Measurements from ENCODE around the gene SUGCT. TPM values are rescaled to one million over a fixed set of nuclear protein-coding genes. Genes with fewer than 3 reads are reported as not detected.

The SUGCT gene
- total RNA-seq, 2 experiments from 2014 or later: 0.44 to 0.57 TPM

- no peak for DNase-seq
- POLR2A ChIA-PET: no interaction called here
- Mint-ChIP-seq H3K4me3 (no peak overlapping the region), H3K9me3 (no peaks in the 10 kb centered on the region), H3K27me3 (peaks cover 5% of the 10 kb centered on the region), H3K4me1 (peaks cover 4% of the 10 kb centered on the region), H3K36me3 (peaks cover under 1% of the 10 kb centered on the region), H3K27ac (no peak overlapping the region)
- ATAC-seq (ENCODE audit: low read depth): no peak
Measured at GRCh38 chr7:40276061-40276460, 141.3 kb downstream of the SUGCT start.

DNA sequence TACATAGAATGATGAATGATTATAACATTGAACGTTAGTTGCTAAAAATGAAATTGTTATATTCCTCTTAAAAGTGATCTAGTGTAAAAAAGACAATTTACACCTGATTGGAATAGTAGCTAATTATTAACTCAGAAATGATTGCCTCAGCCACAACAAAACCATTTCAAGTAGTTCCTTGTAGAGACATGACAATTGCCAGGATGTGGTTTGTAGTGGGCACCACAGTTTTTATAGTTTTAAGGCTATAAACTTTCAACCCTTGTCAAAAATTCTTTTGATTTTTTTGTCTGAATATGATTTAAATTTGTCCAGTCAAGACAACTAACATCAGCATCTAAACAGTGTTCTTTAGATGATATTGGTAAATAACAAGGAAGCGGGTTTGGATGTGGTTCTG lies 145.2 kb downstream of the SUGCT start:
- Mint-ChIP-seq H3K36me3 (peaks cover 2% of the 10 kb centered on the region), H3K27ac (no peak overlapping the region), H3K9me3 (no peaks in the 10 kb centered on the region), H3K4me1 (peaks cover 5% of the 10 kb centered on the region), H3K4me3 (no peak overlapping the region), H3K27me3 (no peaks in the 10 kb centered on the region)
- no peak for ATAC-seq (ENCODE audit: low read depth)
- POLR2A ChIA-PET: no interaction called here
- DNase-seq: no peak

DNA sequence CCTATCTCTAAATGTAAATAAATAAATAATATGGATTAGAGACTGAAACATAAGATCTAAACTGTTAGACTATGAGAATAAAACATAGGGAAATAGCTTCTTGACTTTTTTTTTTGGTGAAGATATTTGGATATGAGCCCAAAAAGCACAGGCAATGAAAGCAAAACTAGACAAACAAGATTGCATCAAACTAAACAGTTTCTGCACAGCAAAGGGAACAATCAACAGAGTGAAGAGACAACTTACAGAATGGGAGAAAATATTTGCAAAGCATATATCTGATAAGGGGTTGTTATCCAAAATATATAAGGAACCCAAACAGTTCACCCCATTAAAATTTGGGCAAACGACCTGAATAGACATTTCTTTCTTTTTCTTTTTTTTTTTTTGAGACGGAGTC lies 148.1 kb downstream of the SUGCT start:
- POLR2A ChIA-PET: no interaction called here
- Mint-ChIP-seq H3K27ac (no peak overlapping the region), H3K27me3 (no peaks in the 10 kb centered on the region), H3K36me3 (peaks cover 4% of the 10 kb centered on the region), H3K4me3 (no peak overlapping the region), H3K4me1 (peaks cover 5% of the 10 kb centered on the region), H3K9me3 (no peaks in the 10 kb centered on the region)
- DNase-seq: no peak
- no peak for ATAC-seq (ENCODE audit: low read depth)

GRCh38 chr7:40283391-40283790 lies 148.6 kb downstream of the SUGCT start:
- H3K27me3 Mint-ChIP-seq: no peaks in the 10 kb centered on the region
- no peak for DNase-seq
- H3K9me3 Mint-ChIP-seq: no peaks in the 10 kb centered on the region
- peaks cover 5% of the 10 kb centered on the region for H3K4me1 Mint-ChIP-seq
- POLR2A ChIA-PET: no interaction called here
- H3K27ac Mint-ChIP-seq: no peak overlapping the region
- H3K36me3 Mint-ChIP-seq: peaks cover 4% of the 10 kb centered on the region
- no peak overlapping the region for H3K4me3 Mint-ChIP-seq
- ATAC-seq (ENCODE audit: low read depth): no peak

DNA sequence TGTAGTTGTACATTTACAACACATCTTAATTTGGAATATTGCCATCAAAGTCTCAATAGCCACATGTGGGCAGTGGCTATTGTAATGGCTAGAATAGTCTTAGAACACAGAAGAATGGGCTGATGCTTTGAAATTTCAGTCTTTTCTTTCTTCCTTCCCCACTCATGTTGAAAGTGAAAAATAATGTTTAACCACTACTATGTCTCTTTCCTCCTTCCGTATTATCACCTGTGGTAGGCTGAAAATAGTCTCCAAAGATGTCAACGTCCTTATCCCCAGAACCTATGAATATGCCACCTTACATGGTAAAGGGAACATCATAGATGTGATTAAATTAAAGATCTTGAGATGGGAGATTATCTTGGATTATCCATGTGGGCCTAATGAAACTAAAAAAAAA lies 154.0 kb downstream of the SUGCT start:
- no peak for DNase-seq
- Mint-ChIP-seq H3K27ac (no peak overlapping the region), H3K4me1 (peaks cover 12% of the 10 kb centered on the region), H3K36me3 (peaks cover 2% of the 10 kb centered on the region), H3K9me3 (peaks cover 3% of the 10 kb centered on the region), H3K27me3 (no peaks in the 10 kb centered on the region), H3K4me3 (no peak overlapping the region)
- POLR2A ChIA-PET: no interaction called here
- no peak for ATAC-seq (ENCODE audit: low read depth)

DNA sequence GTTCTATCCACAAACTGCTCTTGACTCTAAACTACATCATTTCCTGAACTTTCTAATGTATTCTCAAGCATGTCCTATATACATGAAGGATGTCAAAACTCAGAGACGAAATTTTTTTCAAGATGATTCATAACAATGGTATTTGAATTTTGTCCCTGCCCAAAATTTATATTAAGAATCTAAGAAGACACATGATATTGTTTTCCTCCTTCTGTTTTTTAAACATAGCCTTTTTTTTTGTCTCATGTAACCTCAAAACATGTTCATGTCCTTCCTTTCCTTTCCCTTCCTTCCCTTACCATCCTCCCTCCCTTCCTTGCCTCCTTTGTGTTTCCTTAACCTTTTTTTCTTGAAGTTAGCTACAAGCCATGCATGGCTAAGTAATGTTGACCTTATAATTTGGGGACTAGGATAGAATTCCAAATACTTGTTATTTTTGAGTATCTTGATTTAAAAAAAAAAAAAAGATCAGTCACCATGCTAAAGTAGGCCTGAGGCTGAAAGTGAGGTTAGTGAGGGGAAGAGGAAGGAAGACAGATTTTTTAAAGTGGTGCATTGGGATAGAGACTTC lies 163.0 kb downstream of the SUGCT start:
- H3K27ac Mint-ChIP-seq: no peak overlapping the region
- POLR2A ChIA-PET: no interaction called here
- DNase-seq: no peak
- H3K27me3 Mint-ChIP-seq: no peaks in the 10 kb centered on the region
- peaks cover 13% of the 10 kb centered on the region for H3K4me1 Mint-ChIP-seq
- H3K4me3 Mint-ChIP-seq: no peak overlapping the region
- ATAC-seq (ENCODE audit: low read depth): no peak
- no peaks in the 10 kb centered on the region for H3K36me3 Mint-ChIP-seq
- H3K9me3 Mint-ChIP-seq: no peaks in the 10 kb centered on the region

DNA sequence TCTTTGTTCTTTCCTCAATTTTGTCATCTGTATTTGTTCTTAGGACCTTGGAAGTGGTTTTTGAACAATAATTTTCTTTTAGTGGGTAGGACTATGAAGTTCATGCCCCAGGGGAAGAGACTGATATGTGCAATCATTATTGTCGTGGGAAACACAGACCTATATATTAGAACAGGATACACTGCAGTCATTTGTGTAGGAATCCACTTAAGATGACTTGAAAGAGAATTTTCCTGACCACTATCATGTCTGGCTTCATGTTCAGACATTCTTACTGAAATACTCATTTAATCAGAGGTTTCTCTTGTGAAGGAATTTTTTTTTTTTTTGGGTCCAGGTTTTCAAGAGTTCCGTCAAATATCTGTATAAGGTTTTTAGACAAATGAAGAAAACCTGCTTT lies 163.6 kb downstream of the SUGCT start:
- ATAC-seq (ENCODE audit: low read depth): no peak
- H3K36me3 Mint-ChIP-seq: no peaks in the 10 kb centered on the region
- H3K27ac Mint-ChIP-seq: no peak overlapping the region

GRCh38 chr7:40299097-40299496 lies 164.3 kb downstream of the SUGCT start:
- peak; percentile 39 for ATAC-seq (ENCODE audit: low read depth)
- H3K4me1 Mint-ChIP-seq: peaks cover 12% of the 10 kb centered on the region
- H3K36me3 Mint-ChIP-seq: no peaks in the 10 kb centered on the region
- no peaks in the 10 kb centered on the region for H3K27me3 Mint-ChIP-seq
- POLR2A ChIA-PET: no interaction called here
- H3K4me3 Mint-ChIP-seq: no peak overlapping the region
- no peak overlapping the region for H3K27ac Mint-ChIP-seq
- no peaks in the 10 kb centered on the region for H3K9me3 Mint-ChIP-seq
- no peak for DNase-seq

More for the DNA sequence above, 163.6 kb downstream of the SUGCT start:
- POLR2A ChIA-PET: no interaction called here
- Mint-ChIP-seq H3K4me3 (no peak overlapping the region), H3K27me3 (no peaks in the 10 kb centered on the region), H3K9me3 (no peaks in the 10 kb centered on the region), H3K4me1 (peaks cover 12% of the 10 kb centered on the region)
- DNase-seq: no peak

DNA sequence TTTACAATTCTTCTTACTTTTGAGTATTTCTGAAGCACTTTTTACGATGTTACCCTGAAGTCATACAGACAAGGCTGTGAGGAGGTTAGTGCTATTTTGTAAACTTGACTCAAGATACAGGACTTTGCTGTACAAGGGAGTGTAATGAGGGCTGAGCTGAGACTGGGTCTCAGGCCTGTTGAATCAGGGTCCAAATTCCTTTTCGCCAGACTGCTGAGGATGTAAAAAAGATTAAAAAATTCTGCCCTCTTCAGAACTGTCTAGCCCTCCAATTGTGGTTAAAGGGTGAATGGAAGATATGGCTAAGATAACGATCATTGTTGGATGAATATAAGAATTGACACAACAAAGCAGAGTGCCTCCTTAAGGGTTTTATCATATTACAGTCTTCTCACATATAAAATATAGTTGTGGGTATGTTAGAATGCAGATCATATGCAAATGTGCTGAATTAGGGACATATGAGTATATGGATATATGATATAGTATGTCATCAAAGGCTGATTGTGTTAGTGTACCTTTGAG lies 165.4 kb downstream of the SUGCT start:
- H3K4me1 Mint-ChIP-seq: peaks cover 12% of the 10 kb centered on the region
- H3K9me3 Mint-ChIP-seq: no peaks in the 10 kb centered on the region
- POLR2A ChIA-PET: no interaction called here
- ATAC-seq (ENCODE audit: low read depth): no peak
- no peaks in the 10 kb centered on the region for H3K27me3 Mint-ChIP-seq
- DNase-seq: no peak
- H3K27ac Mint-ChIP-seq: no peak overlapping the region
- no peak overlapping the region for H3K4me3 Mint-ChIP-seq
- H3K36me3 Mint-ChIP-seq: no peaks in the 10 kb centered on the region

DNA sequence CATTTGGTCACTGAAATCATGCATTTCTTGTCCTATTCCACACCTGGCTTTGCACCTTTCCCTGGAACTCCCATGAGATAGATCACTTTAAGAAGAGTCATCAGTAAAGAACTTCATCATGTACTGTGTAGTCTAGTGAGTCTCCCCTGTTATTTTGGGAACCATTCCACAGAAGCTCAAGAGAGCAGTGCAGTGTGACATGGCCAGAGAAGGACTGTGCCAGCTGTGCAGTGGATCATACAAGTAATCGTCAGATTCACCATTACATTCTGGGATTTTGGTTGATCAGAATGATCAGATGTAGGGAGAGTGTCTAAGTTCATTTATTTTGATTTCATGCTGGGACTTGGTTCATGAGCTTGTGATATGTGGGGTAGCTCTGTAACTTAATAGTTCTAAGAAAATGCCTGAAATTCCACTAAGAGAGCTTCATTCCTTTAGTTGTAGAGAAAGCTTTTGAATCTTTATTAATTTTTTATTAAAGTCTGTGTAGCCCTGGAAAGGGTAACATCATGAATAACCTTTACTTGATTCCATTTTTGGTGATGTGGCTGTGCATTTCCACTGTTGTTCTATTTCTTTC lies 166.8 kb downstream of the SUGCT start:
- H3K4me1 Mint-ChIP-seq: peaks cover 12% of the 10 kb centered on the region
- H3K36me3 Mint-ChIP-seq: no peaks in the 10 kb centered on the region
- ATAC-seq (ENCODE audit: low read depth) (no peak), DNase-seq (no peak)
- H3K27me3 Mint-ChIP-seq: no peaks in the 10 kb centered on the region
- no peaks in the 10 kb centered on the region for H3K9me3 Mint-ChIP-seq
- no peak overlapping the region for H3K27ac Mint-ChIP-seq
- no peak overlapping the region for H3K4me3 Mint-ChIP-seq
- POLR2A ChIA-PET: no interaction called here

- no peak for ATAC-seq (ENCODE audit: low read depth)
- no peak for DNase-seq
- H3K27ac Mint-ChIP-seq: no peak overlapping the region
- no peaks in the 10 kb centered on the region for H3K27me3 Mint-ChIP-seq
- H3K36me3 Mint-ChIP-seq: no peaks in the 10 kb centered on the region
- no peaks in the 10 kb centered on the region for H3K9me3 Mint-ChIP-seq
- POLR2A ChIA-PET: no interaction called here
- H3K4me3 Mint-ChIP-seq: no peak overlapping the region
- H3K4me1 Mint-ChIP-seq: peaks cover 4% of the 10 kb centered on the region
Measured at GRCh38 chr7:40303996-40304395, 169.2 kb downstream of the SUGCT start.

DNA sequence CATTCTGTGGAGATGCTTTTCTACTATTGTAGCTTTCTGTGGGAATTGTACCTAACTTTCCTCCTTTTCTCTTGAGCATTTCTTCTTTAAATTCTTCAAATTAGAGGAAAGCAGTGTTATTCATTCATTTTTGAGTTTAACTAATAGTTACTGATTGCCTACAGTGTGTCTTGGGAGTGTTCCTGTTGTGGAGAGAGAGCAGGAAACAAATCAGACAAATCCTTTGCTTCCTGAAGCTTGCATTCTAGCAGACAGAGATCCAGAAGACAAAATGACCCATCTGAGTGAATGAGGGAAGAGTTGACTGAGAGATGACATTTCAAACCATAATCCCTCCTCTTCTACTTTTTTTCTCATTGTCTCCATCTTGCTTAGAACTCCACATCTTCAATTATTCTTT lies 170.4 kb downstream of the SUGCT start:
- H3K4me3 Mint-ChIP-seq: no peak overlapping the region
- DNase-seq: no peak
- POLR2A ChIA-PET: no interaction called here

DNA sequence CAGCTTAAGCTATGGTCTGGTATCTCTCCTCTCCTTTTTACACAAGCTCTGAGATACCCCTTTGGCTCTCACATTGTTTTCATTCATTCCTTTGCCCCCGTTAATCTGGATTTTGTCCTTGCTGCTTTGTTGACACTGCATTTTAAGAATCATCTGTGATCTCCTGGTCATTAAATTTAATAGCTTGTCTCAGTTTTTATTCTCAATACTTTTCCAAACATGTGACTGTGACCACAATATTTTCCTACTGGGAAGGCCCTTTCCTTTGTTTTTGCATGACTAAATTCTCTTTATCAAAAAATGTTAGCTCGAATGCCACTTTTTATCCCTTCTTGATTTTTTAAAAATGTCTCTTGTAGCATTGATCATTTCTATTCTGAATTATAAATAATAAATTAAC lies 171.2 kb downstream of the SUGCT start:
- H3K27me3 Mint-ChIP-seq: no peaks in the 10 kb centered on the region

More for the DNA sequence above, 170.4 kb downstream of the SUGCT start:
- Mint-ChIP-seq H3K9me3 (no peaks in the 10 kb centered on the region), H3K4me1 (peaks cover 3% of the 10 kb centered on the region), H3K27ac (no peak overlapping the region), H3K27me3 (no peaks in the 10 kb centered on the region), H3K36me3 (no peaks in the 10 kb centered on the region)
- no peak for ATAC-seq (ENCODE audit: low read depth)

GRCh38 chr7:40306596-40306995 lies 171.8 kb downstream of the SUGCT start:
- Mint-ChIP-seq H3K4me3 (no peak overlapping the region), H3K4me1 (peaks cover 7% of the 10 kb centered on the region), H3K27me3 (no peaks in the 10 kb centered on the region), H3K36me3 (no peaks in the 10 kb centered on the region), H3K9me3 (peaks cover 1% of the 10 kb centered on the region), H3K27ac (no peak overlapping the region)
- no peak for ATAC-seq (ENCODE audit: low read depth)
- no peak for DNase-seq
- POLR2A ChIA-PET: no interaction called here

More for the DNA sequence above, 171.2 kb downstream of the SUGCT start:
- Mint-ChIP-seq H3K4me1 (peaks cover 2% of the 10 kb centered on the region), H3K9me3 (no peaks in the 10 kb centered on the region), H3K4me3 (no peak overlapping the region), H3K27ac (no peak overlapping the region), H3K36me3 (no peaks in the 10 kb centered on the region)
- POLR2A ChIA-PET: no interaction called here
- DNase-seq (no peak), ATAC-seq (ENCODE audit: low read depth) (no peak)

All from activated naive CD8-positive, alpha-beta T cell treated with anti-CD3 and anti-CD28 coated beads, Interleukin-2, amount 10 ng/mL, durations not matched to agents 7 days and 5 days (primary cell).